ENCODE data around the gene GPC4. TPM values are rescaled to one million over a fixed set of nuclear protein-coding genes. Genes with fewer than 3 reads are reported as not detected.

GPC4 gene
- total and polyA plus RNA-seq, 4 donors: 0.23 to 1.3 (median 0.71) TPM

GRCh38 chrX:133297284-133297683 is 118.0 kb downstream of the GPC4 start:
- no peak overlapping the region for H3K4me3 ChIP-seq (ENCODE audit: low read depth in 1 of 3, low read length in 3 of 3)
- H3K4me1 ChIP-seq (ENCODE audit: control insufficient read depth in 4 of 4, insufficient read depth in 4 of 4, low read length in 3 of 4): no peaks in the 10 kb centered on the region
- H3K9me3 ChIP-seq (ENCODE audit: control insufficient read depth in 4 of 4, low read length in 3 of 4): no peaks in the 10 kb centered on the region
- H3K27me3 ChIP-seq (ENCODE audit: control insufficient read depth in 4 of 4, insufficient read depth in 4 of 4, low read length in 3 of 4): no peaks in the 10 kb centered on the region
- no peaks in the 10 kb centered on the region for H3K36me3 ChIP-seq (ENCODE audit: control insufficient read depth in 4 of 4, insufficient read depth in 3 of 4, low read depth in 1 of 4, low read length in 3 of 4)
- DNase-seq (ENCODE audit: low spot score): no peak
- WGBS: 97% methylated on average over 1 of the region's 1 CpG
- no peak for TF ChIP-seq GABPA (IDR thresholded peaks at IDR 0.05 in 1 of 2, conservative IDR thresholded peaks at IDR 0.05 in 1 of 2)
- TF ChIP-seq JUND (IDR thresholded peaks at IDR 0.05): no peak
- TF ChIP-seq RAD21 (IDR thresholded peaks at IDR 0.05): no peak
- no peak for TF ChIP-seq ATF3 (IDR thresholded peaks at IDR 0.05)
- TF ChIP-seq RXRA (IDR thresholded peaks at IDR 0.05): no peak
- no peak for TF ChIP-seq SP1 (IDR thresholded peaks at IDR 0.05)
- TF ChIP-seq HNF4G (IDR thresholded peaks at IDR 0.05): no peak
- no peak for TF ChIP-seq FOXA2 (IDR thresholded peaks at IDR 0.05)
- no peak for TF ChIP-seq FOXA1 (IDR thresholded peaks at IDR 0.05)
- TF ChIP-seq, protein P1, sequence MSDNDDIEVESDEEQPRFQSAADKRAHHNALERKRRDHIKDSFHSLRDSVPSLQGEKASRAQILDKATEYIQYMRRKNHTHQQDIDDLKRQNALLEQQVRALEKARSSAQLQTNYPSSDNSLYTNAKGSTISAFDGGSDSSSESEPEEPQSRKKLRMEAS (IDR thresholded peaks at IDR 0.05): no peak
- TF ChIP-seq HNF4A (conservative IDR thresholded peaks at IDR 0.05): no peak
- TF ChIP-seq, protein P2, sequence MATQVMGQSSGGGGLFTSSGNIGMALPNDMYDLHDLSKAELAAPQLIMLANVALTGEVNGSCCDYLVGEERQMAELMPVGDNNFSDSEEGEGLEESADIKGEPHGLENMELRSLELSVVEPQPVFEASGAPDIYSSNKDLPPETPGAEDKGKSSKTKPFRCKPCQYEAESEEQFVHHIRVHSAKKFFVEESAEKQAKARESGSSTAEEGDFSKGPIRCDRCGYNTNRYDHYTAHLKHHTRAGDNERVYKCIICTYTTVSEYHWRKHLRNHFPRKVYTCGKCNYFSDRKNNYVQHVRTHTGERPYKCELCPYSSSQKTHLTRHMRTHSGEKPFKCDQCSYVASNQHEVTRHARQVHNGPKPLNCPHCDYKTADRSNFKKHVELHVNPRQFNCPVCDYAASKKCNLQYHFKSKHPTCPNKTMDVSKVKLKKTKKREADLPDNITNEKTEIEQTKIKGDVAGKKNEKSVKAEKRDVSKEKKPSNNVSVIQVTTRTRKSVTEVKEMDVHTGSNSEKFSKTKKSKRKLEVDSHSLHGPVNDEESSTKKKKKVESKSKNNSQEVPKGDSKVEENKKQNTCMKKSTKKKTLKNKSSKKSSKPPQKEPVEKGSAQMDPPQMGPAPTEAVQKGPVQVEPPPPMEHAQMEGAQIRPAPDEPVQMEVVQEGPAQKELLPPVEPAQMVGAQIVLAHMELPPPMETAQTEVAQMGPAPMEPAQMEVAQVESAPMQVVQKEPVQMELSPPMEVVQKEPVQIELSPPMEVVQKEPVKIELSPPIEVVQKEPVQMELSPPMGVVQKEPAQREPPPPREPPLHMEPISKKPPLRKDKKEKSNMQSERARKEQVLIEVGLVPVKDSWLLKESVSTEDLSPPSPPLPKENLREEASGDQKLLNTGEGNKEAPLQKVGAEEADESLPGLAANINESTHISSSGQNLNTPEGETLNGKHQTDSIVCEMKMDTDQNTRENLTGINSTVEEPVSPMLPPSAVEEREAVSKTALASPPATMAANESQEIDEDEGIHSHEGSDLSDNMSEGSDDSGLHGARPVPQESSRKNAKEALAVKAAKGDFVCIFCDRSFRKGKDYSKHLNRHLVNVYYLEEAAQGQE (IDR thresholded peaks at IDR 0.05): no peak
- no peak for TF ChIP-seq NR2F2 (IDR thresholded peaks at IDR 0.05)
- TF ChIP-seq TAF1 (conservative IDR thresholded peaks at IDR 0.05): no peak
- TF ChIP-seq ZBTB33 (IDR thresholded peaks at IDR 0.05): no peak
- TF ChIP-seq, protein P3, sequence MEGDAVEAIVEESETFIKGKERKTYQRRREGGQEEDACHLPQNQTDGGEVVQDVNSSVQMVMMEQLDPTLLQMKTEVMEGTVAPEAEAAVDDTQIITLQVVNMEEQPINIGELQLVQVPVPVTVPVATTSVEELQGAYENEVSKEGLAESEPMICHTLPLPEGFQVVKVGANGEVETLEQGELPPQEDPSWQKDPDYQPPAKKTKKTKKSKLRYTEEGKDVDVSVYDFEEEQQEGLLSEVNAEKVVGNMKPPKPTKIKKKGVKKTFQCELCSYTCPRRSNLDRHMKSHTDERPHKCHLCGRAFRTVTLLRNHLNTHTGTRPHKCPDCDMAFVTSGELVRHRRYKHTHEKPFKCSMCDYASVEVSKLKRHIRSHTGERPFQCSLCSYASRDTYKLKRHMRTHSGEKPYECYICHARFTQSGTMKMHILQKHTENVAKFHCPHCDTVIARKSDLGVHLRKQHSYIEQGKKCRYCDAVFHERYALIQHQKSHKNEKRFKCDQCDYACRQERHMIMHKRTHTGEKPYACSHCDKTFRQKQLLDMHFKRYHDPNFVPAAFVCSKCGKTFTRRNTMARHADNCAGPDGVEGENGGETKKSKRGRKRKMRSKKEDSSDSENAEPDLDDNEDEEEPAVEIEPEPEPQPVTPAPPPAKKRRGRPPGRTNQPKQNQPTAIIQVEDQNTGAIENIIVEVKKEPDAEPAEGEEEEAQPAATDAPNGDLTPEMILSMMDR (IDR thresholded peaks at IDR 0.05; ENCODE audit: low read depth, low read length, missing input control): no peak
- no peak overlapping the region for H3K27ac ChIP-seq (ENCODE audit: low read depth in 1 of 2, low read length in 2 of 2)
- H3K9ac ChIP-seq (ENCODE audit: low read depth in 1 of 2, low read length in 2 of 2): no peak overlapping the region

GRCh38 chrX:133294126-133294525 is 121.2 kb downstream of the GPC4 start:
- Histone ChIP-seq H3K27ac (ENCODE audit: low read depth in 1 of 2, low read length in 2 of 2) (no peak overlapping the region), H3K27me3 (ENCODE audit: control insufficient read depth in 4 of 4, insufficient read depth in 4 of 4, low read length in 3 of 4) (no peaks in the 10 kb centered on the region), H3K9ac (ENCODE audit: low read depth in 1 of 2, low read length in 2 of 2) (no peak overlapping the region), H3K4me1 (ENCODE audit: control insufficient read depth in 4 of 4, insufficient read depth in 4 of 4, low read length in 3 of 4) (no peaks in the 10 kb centered on the region), H3K9me3 (ENCODE audit: control insufficient read depth in 4 of 4, low read length in 3 of 4) (peaks cover 0 to 2% (median 0%) of the 10 kb centered on the region in 4 donors), H3K36me3 (ENCODE audit: control insufficient read depth in 4 of 4, insufficient read depth in 3 of 4, low read depth in 1 of 4, low read length in 3 of 4) (no peaks in the 10 kb centered on the region), H3K4me3 (ENCODE audit: low read depth in 1 of 3, low read length in 3 of 3) (no peak overlapping the region)
- no peak for DNase-seq (ENCODE audit: low spot score)
- WGBS: 75% methylated on average over 1 of the region's 1 CpG
- TF ChIP-seq, protein P1 (IDR thresholded peaks at IDR 0.05): no peak
- no peak for TF ChIP-seq TAF1 (conservative IDR thresholded peaks at IDR 0.05)
- TF ChIP-seq FOXA2 (IDR thresholded peaks at IDR 0.05): no peak
- TF ChIP-seq EGR1 (IDR thresholded peaks at IDR 0.05; ENCODE audit: low read depth in 2 of 2): no peak
- TF ChIP-seq FOXA1 (IDR thresholded peaks at IDR 0.05): no peak
